Breast epithelium (tissue), 3 donors: ENCODE measurements around the gene SEC23IP.

Experiments used
- CTCF ChIP-seq, 3 donors: fragments of 450-650 bp; IDR thresholded peaks; one replicate each; pipeline ENCODE4 v1.5.1; 2016 to 2017; ENCODE audit warnings: antibody characterized with exemption in 3 of 3, mild to moderate bottlenecking in 3 of 3, moderate library complexity in 3 of 3
- POLR2A ChIP-seq: fragments of 450-650 bp; IDR thresholded peaks from one replicate; pipeline ENCODE4 v1.6.1; 2016; ENCODE audit warnings: antibody characterized with exemption, mild to moderate bottlenecking, moderate library complexity

- TF ChIP-seq CTCF (IDR thresholded peaks at IDR 0.05) (no peak), POLR2A (no peak)
Observed at GRCh38 chr10:119973281-119973680, 80.8 kb downstream of the SEC23IP start.
